HFFc6 (cell line): ENCODE results near the gene PDZD2. TPM values are rescaled to one million over a fixed set of nuclear protein-coding genes. Genes with fewer than 3 reads are reported as not detected.

Experiments
- DNase-seq: peaks from one replicate; pipeline ENCODE4 v3.0.0-alpha.2; 2018
- H3K27ac Mint-ChIP-seq: 2 replicates; pipeline ENCODE4 v1.8.0; 2020; ENCODE audit warnings: mild to moderate bottlenecking, mixed read lengths
- H3K27me3 Mint-ChIP-seq: 2 replicates; pipeline ENCODE4 v1.8.0; 2021; ENCODE audit warnings: mild to moderate bottlenecking, moderate library complexity, mixed read lengths; ENCODE audit not compliant: insufficient read depth
- H3K36me3 Mint-ChIP-seq: 2 replicates; pipeline ENCODE4 v1.8.0; 2021; ENCODE audit warnings: low read depth, mixed read lengths
- H3K4me1 Mint-ChIP-seq: 2 replicates; pipeline ENCODE4 v1.8.0; 2020; ENCODE audit warnings: low read depth, mixed read lengths
- H3K4me3 Mint-ChIP-seq: 2 replicates; pipeline ENCODE4 v1.8.0; 2020; ENCODE audit warnings: mild to moderate bottlenecking, moderate library complexity, mixed read lengths
- H3K9me3 Mint-ChIP-seq: 2 replicates; pipeline ENCODE4 v1.8.0; 2020; ENCODE audit warnings: mild to moderate bottlenecking, mixed read lengths
- total RNA-seq, 6 experiments: library from RNA; stranded (reverse); fragmentation: NEBNext Ultra II Directional; extraction: Animal tissue kit (Norgen Biotek cat#: 25700); gene quantifications; 2 replicates in 1 of 6; 3 replicates in 5 of 6; pipeline ENCODE4 v1.2.3, GENCODE V29; 2021
- TF ChIP-seq, protein P1 (sequence below): fragments of 200-600 bp; sonication (generic); IDR thresholded peaks from 2 replicates; pipeline ENCODE4 v1.5.0; 2021; ENCODE audit warnings: antibody characterized with exemption, mild to moderate bottlenecking

Gene PDZD2
- total RNA-seq, 6 experiments from 2014 or later, result 0.02 to 0.12 (median 0.09) TPM

DNA sequence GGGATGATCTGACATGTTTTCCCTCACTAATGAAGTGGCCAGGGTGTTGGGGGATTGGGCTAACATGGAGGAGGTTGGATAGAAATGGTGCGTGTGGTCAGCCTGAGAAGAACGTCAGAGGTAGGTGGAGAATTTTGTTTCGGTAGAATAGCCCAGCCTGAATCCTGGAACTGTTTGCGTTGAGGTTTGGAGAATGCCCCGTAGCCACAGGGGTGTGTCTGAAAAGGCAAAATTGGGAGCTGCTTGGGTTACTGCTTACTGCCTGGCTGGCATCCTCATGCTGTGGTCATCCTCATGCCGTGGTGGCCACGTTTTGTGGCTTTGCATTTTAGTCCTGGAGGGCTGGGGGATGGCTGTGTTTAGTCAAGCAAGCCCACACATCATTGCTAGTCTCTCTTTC is 298.3 kb downstream of the PDZD2 start:
- Mint-ChIP-seq H3K27me3 (peaks cover 33% of the 10 kb centered on the region), H3K4me3 (no peak overlapping the region), H3K9me3 (no peaks in the 10 kb centered on the region), H3K4me1 (no peaks in the 10 kb centered on the region), H3K36me3 (no peaks in the 10 kb centered on the region), H3K27ac (no peak overlapping the region)
- TF ChIP-seq, protein P1, sequence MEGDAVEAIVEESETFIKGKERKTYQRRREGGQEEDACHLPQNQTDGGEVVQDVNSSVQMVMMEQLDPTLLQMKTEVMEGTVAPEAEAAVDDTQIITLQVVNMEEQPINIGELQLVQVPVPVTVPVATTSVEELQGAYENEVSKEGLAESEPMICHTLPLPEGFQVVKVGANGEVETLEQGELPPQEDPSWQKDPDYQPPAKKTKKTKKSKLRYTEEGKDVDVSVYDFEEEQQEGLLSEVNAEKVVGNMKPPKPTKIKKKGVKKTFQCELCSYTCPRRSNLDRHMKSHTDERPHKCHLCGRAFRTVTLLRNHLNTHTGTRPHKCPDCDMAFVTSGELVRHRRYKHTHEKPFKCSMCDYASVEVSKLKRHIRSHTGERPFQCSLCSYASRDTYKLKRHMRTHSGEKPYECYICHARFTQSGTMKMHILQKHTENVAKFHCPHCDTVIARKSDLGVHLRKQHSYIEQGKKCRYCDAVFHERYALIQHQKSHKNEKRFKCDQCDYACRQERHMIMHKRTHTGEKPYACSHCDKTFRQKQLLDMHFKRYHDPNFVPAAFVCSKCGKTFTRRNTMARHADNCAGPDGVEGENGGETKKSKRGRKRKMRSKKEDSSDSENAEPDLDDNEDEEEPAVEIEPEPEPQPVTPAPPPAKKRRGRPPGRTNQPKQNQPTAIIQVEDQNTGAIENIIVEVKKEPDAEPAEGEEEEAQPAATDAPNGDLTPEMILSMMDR, result no peak
- DNase-seq, result no peak

GRCh38 chr5:31937703-31938102 is 298.8 kb downstream of the PDZD2 start:
- Mint-ChIP-seq H3K9me3 (no peaks in the 10 kb centered on the region), H3K27me3 (peaks cover 38% of the 10 kb centered on the region), H3K27ac (no peak overlapping the region), H3K4me1 (no peaks in the 10 kb centered on the region), H3K4me3 (no peak overlapping the region), H3K36me3 (no peaks in the 10 kb centered on the region)
- DNase-seq, result no peak
- TF ChIP-seq, protein P1, result no peak

GRCh38 chr5:31939151-31939550 is 300.2 kb downstream of the PDZD2 start:
- H3K36me3 Mint-ChIP-seq, result no peaks in the 10 kb centered on the region
- H3K9me3 Mint-ChIP-seq, result no peaks in the 10 kb centered on the region
- H3K4me3 Mint-ChIP-seq, result no peak overlapping the region
- H3K4me1 Mint-ChIP-seq, result no peaks in the 10 kb centered on the region
- TF ChIP-seq, protein P1, result no peak
- no peak overlapping the region for H3K27ac Mint-ChIP-seq
- peaks cover 39% of the 10 kb centered on the region for H3K27me3 Mint-ChIP-seq
- no peak for DNase-seq

DNA sequence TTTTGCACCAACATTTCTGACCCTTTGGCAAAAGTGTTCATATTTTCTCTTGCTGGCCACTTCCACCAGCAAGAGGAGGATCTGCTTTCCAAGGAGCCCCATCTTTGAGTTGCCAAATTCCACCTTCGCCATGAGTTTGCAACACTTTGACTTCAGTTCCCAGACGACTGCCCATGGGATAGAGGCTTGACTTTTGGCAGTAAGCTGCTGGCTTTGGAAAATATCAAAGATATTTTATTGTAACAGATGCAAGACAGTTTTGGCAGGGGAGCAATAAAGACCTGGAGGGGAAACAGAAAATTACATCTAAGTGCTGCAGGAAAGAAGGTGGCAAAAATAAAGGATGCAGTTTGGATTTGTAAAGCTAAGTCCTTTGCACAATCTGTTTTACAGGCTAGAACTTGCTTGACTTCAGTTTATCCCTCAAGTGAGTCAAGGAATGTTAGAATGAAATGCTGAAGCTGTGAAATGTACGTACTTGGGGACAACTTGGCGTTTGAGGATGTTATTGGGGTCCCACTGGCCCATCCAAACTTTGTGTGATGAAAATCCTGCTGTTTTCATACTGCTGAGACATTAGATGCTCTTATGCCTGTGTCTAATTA is 302.3 kb downstream of the PDZD2 start:
- no peak for DNase-seq
- Mint-ChIP-seq H3K36me3 (no peaks in the 10 kb centered on the region), H3K27ac (no peak overlapping the region), H3K9me3 (no peaks in the 10 kb centered on the region), H3K27me3 (peaks cover 38% of the 10 kb centered on the region), H3K4me3 (no peak overlapping the region), H3K4me1 (no peaks in the 10 kb centered on the region)
- TF ChIP-seq, protein P1, result no peak

DNA sequence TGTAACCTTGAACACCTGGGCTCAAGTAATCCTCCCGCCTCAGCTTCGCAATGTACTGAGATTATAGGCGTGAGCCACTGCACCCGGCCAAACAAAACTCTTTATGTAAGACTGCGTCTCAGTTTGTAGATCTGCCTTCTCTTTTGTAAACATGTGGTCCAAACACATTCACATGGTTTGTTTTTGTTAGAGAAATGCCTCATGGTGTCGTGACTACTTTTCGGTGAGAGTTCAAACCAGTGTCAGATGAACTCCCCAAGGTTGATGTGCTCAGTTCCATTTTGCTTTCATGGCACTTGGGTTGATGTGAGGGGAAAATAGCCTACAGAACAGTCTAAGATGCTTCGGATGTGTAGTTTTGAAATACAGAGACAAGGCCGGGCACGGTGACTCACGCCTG is 303.6 kb downstream of the PDZD2 start:
- H3K9me3 Mint-ChIP-seq, result no peaks in the 10 kb centered on the region
- no peak overlapping the region for H3K27ac Mint-ChIP-seq
- no peaks in the 10 kb centered on the region for H3K4me1 Mint-ChIP-seq
- DNase-seq, result no peak
- H3K4me3 Mint-ChIP-seq, result no peak overlapping the region
- TF ChIP-seq, protein P1, result no peak
- peaks cover 35% of the 10 kb centered on the region for H3K27me3 Mint-ChIP-seq
- H3K36me3 Mint-ChIP-seq, result no peaks in the 10 kb centered on the region
